Ishikawa (cell line): ENCODE measurements around the gene PDZD2.

ENCODE experiments used
- CEBPB ChIP-seq: IDR thresholded peaks from 2 replicates; pipeline ENCODE4 v1.6.1; 2012
- CREB1 ChIP-seq: IDR thresholded peaks from 2 replicates; pipeline ENCODE4 v1.6.1; 2012; ENCODE audit warnings: low read depth
- EGR1 ChIP-seq: IDR thresholded peaks from 2 replicates; pipeline ENCODE4 v1.6.1; 2012
- EP300 ChIP-seq: IDR thresholded peaks from 2 replicates; pipeline ENCODE4 v1.6.1; 2012; ENCODE audit warnings: borderline replicate concordance
- FOXM1 ChIP-seq: IDR thresholded peaks from 2 replicates; pipeline ENCODE4 v1.6.1; 2012; ENCODE audit warnings: low read depth, borderline replicate concordance
- MAX ChIP-seq: IDR thresholded peaks from 2 replicates; pipeline ENCODE4 v1.6.1; 2012
- NFIC ChIP-seq: IDR thresholded peaks from 2 replicates; pipeline ENCODE4 v1.6.1; 2012
- RAD21 ChIP-seq: IDR thresholded peaks from 2 replicates; pipeline ENCODE4 v1.6.1; 2012; ENCODE audit warnings: low read depth
- REST ChIP-seq: IDR thresholded peaks from 2 replicates; pipeline ENCODE4 v1.6.1; 2012; ENCODE audit warnings: low read depth, mild to moderate bottlenecking
- TAF1 ChIP-seq: IDR thresholded peaks from 2 replicates; pipeline ENCODE4 v1.6.1; 2012; ENCODE audit warnings: low read depth, mild to moderate bottlenecking
- TCF12 ChIP-seq: IDR thresholded peaks from 2 replicates; pipeline ENCODE4 v1.6.1; 2012; ENCODE audit warnings: low read depth
- TEAD4 ChIP-seq: IDR thresholded peaks from 2 replicates; pipeline ENCODE4 v1.6.1; 2012
- USF1 ChIP-seq: IDR thresholded peaks from 2 replicates; pipeline ENCODE4 v1.6.1; 2012
- YY1 ChIP-seq: IDR thresholded peaks from 2 replicates; pipeline ENCODE4 v1.6.1; 2012; ENCODE audit warnings: low read depth
- ZBTB7A ChIP-seq: IDR thresholded peaks from 2 replicates; pipeline ENCODE4 v1.6.1; 2012; ENCODE audit warnings: low read depth

The PDZD2 gene

GRCh38 chr5:31754741-31755675 lies 116.1 kb downstream of the PDZD2 start:
- TF ChIP-seq CREB1, result no peak
- no peak for TF ChIP-seq REST
- no peak for TF ChIP-seq MAX
- no peak for TF ChIP-seq CEBPB
- no peak for TF ChIP-seq TAF1

- TF ChIP-seq ZBTB7A (no peak), CEBPB (no peak), RAD21 (no peak)
Observed at GRCh38 chr5:31755676-31756230, 116.8 kb downstream of the PDZD2 start.

GRCh38 chr5:31757806-31758205 lies 118.9 kb downstream of the PDZD2 start:
- no peak for TF ChIP-seq NFIC
- TF ChIP-seq REST, result no peak
- TF ChIP-seq USF1, result no peak
- no peak for TF ChIP-seq FOXM1
- TF ChIP-seq MAX, result no peak
- TF ChIP-seq EGR1, result no peak
- TF ChIP-seq ZBTB7A, result no peak
- TF ChIP-seq EP300, result no peak
- TF ChIP-seq CREB1, result no peak
- no peak for TF ChIP-seq TCF12
- TF ChIP-seq CEBPB, result no peak
- no peak for TF ChIP-seq YY1
- no peak for TF ChIP-seq TAF1
- TF ChIP-seq TEAD4, result no peak
- no peak for TF ChIP-seq RAD21

- TF ChIP-seq TEAD4 (no peak), MAX (no peak), EP300 (no peak), REST (no peak), USF1 (no peak), YY1 (no peak), TAF1 (no peak), ZBTB7A (no peak), CREB1 (no peak), RAD21 (no peak), CEBPB (no peak), FOXM1 (no peak), EGR1 (no peak)
Observed at GRCh38 chr5:31758803-31759425, 120.0 kb downstream of the PDZD2 start.
